Body of pancreas (tissue), 4 donors: ENCODE results near the gene ANKRD9.

ENCODE experiments used
- CTCF ChIP-seq, 7 experiments: fragments of 450-650 bp in 4 of 7; fragments of 200-600 bp in 3 of 7; sonication (generic) in 3 of 7; IDR thresholded peaks; one replicate each; pipeline ENCODE4 v1.5.1; 2016 to 2019; ENCODE audit warnings: antibody characterized with exemption in 7 of 7
- POLR2A ChIP-seq, 3 donors: fragments of 450-650 bp; IDR thresholded peaks; one replicate each; pipeline ENCODE4 v1.6.1; 2016; ENCODE audit warnings: antibody characterized with exemption in 3 of 3, mild to moderate bottlenecking in 2 of 3

GRCh38 chr14:102481791-102482238 lies 27.8 kb downstream of the ANKRD9 start:
- TF ChIP-seq CTCF (IDR thresholded peaks at IDR 0.05) = no peak
- TF ChIP-seq POLR2A (IDR thresholded peaks at IDR 0.05) = no peak
